HG03095 (cell line): ENCODE results near the gene SMIM3.
"Not testable (repeated sequence)": the region's sequence is repeated elsewhere in the genome, so short reads cannot be mapped to it uniquely, and the experiment has no call there.

ENCODE experiments used
- ATAC-seq: cut with Tn5 transposase; IDR thresholded peaks from one replicate; pipeline ENCODE4 v1.9.1; 2021; ENCODE audit warnings: moderate library complexity; ENCODE audit not compliant: unreplicated experiment

SMIM3 gene, protein sequence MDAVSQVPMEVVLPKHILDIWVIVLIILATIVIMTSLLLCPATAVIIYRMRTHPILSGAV

GRCh38 chr5:150778517-150779396, at the start of gene SMIM3:
Gene SMIM3 (plus strand): TSS chr5:150778757. CDS start chr5:150795441, 16,684 bp downstream.
- peak; percentile 27 for ATAC-seq

GRCh38 chr5:150729859-150730258, 48.7 kb upstream of the SMIM3 start:
- no peak for ATAC-seq

DNA sequence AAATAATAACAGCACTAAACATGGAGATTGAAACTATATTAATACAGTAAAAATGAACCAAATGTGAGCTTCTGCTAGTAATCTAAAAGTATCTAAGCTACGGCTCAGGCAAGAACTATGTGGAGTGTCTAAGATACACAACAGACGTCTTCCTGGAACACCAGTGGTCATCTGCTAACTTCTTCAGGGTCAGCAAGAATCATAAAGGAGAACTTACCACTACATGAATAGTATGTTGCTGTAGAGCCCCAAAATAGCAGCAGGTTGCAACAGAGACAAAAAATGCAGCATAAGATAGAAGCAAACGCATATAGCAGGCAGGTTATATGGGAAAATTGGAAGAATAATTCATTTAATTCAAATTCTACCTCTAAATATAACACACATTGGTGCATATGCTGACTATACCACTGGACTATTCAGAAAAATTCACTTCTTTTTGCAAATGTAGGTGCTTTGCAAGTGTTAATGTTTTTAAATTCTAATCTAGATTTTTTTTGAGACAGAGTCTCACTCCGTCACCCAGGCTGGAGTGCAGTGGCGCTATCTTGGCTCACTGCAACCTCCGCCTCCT, 46.8 kb upstream of the SMIM3 start:
- no peak for ATAC-seq

DNA sequence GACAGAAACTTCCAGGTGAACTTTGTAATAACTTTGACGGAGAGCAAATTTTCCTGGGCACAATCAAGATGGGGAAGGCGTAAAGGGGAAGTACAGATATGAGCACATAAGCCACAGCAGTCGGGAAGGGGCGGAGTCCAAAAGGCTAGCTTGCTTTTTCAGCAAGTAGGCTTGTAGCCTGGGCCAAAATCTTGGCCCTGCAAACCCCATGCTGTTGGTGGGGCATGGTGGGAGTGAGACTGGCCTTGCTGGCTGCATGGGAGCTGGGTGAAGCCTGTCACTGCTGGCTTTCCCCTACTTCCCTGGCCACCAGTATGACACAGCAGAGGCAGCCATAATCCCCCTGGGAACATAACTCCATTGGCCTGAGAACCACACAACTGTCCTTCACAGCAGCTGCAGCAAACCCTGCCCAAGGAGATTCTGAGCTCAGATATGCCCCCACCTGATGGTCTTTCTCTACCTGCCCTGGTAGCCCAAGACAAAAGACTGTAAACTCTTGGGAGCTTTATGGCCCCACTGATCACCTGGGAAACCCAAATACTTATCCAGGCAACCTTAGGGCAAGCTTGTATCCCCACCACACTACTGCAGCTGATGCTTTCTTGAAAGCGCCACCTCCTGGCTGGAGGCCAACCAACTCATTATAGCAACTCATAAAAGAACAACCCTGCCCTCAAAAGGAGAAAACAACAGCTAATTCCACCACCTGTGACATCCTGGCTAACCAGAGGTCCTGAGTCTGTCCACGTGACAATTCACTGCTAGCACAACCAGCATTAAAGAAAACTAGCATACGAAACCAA, 43.8 kb upstream of the SMIM3 start:
- ATAC-seq: peak; percentile 44

- no peak for ATAC-seq
These were observed 39.7 kb upstream of the SMIM3 start for GRCh38 chr5:150738862-150739261.

DNA sequence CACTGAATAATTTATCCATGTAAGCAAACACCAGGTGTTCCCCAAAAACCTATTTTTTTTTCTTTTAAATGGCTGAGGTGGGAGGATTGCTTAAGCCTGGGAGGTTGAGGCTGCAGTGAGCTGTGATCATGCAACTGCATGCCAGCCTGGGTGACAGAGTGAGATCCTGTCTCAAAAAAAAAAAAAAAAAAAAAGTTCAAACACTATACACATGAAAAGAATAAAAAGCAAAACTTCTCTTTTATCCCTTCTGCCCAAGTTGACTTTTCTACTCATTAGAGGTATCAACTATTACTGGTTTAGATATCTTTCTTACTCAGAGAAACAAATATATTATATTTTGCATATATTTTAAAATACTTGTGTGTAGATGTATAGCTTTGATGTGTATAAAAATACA, 37.6 kb upstream of the SMIM3 start:
- ATAC-seq: no peak

- not testable (repeated sequence) for ATAC-seq
These were observed 36.0 kb upstream of the SMIM3 start for GRCh38 chr5:150742455-150743141.

DNA sequence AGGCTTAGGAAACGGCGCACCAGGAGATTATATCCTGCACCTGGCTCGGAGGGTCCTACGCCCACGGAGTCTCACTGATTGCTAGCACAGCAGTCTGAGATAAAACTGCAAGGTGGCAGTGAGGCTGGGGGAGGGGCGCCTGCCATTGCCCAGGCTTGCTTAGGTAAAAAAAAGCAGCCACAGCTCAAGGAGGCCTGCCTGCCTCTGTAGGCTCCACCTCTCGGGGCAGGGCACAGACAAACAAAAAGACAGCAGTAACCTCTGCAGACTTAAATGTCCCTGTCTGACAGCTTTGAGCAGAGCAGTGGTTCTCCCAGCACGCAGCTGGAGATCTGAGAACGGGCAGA, 35.4 kb upstream of the SMIM3 start:
- ATAC-seq: not testable (repeated sequence)

GRCh38 chr5:150750469-150750868, 28.1 kb upstream of the SMIM3 start:
- no peak for ATAC-seq

GRCh38 chr5:150751096-150751891, 27.3 kb upstream of the SMIM3 start:
- ATAC-seq: no peak

DNA sequence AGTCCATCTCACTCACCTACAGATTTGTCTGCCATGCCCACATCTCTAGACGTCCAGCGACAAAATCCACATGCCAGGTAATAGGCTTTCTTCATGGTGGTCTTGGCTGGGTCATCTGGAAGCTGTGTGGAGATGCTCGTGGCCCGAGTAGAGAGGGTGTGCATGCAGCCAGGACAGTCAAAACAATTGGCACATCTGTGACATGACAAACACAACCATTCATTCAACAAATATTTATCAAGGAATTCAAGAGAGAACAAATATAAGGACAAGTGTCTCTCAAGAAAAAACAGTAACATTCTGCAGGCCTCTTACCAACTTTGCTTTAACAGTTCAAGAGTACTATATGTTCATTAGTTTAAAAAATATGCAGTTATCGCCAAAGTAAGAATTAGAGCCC, 25.1 kb upstream of the SMIM3 start:
- ATAC-seq: no peak

GRCh38 chr5:150753863-150754262, 24.7 kb upstream of the SMIM3 start:
- ATAC-seq: no peak

GRCh38 chr5:150757087-150757649, 21.4 kb upstream of the SMIM3 start:
- ATAC-seq: no peak

DNA sequence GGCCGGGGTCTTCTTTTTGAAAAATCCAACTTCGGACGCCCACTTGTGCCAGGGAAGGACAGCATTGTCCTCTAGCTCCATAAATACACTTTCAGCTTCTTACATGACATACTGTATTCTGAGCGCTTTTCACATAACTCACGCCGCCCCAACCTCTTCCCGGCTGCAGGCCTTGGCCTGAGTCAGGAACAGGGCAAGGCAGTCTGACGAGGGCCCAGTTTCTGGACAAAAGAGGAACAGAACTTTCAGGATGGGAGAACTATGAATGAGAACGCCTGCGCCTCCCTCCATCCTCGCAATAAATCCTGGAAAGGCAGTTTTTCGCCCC, 20.4 kb upstream of the SMIM3 start:
- peak; percentile 22 for ATAC-seq

DNA sequence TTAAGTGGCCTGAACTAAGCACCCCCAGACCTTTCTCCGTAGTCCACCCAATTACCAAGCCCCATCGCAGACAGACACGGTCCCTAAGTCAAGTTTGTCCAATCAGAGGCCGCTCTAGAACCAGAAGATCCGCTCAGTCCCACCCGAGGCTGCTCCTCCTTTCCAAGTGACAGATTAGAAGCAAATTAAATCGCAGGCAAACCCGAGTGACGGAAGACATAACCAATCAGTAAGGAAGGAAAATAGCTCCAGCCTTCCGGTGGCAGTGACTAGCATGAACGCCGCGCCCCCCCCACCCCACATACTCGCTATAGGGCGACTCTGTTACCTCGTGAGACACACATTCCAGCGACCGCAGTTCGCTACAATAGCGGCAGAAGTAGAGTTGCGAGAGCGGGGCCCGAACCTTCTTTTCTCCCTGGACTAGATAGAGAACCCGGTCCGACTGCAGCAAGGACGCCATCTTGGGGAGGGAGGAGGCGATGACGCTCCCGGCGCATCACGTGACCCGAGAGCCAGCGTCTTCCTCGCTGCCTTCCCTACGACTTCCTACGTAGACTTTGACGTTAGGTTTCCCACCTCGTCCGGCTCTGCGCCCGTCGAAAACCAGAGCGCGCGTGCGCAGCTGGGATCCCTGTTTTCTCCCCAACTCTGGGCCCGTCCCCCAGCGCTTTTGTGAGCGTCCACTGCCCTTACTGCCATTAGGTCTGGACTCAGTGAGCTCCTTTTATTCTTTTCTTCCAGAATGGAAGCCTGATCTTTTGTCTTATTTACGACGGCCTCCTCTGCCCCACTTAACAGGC, 19.8 kb upstream of the SMIM3 start, which contains the start of gene DCTN4:
Gene DCTN4, minus strand, starts transcription at position 487 of the 803 bp plus-strand sequence. Its CDS starts 24 bp downstream, at position 463.
- ATAC-seq: peak; percentile 97

GRCh38 chr5:150759334-150759583, 19.3 kb upstream of the SMIM3 start:
- no peak for ATAC-seq

DNA sequence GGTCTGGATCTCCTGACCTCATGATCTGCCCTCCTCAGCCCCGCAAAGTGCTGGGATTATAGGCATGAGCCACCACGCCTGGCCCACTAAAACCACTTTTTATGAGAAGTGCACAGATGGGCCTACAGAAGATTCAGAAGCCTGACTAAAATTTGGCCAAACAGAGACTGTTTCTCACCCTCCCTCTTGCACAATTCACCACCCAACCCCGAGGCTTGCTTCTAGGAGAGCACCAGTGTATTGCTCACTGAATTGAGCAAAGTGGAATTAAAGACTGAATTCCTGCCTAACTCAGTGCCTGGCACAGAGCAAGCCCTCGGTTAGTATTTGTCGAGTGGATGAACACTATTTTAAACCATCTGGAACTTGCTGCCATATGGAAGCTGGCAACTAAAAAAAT, 16.3 kb upstream of the SMIM3 start:
- ATAC-seq: no peak

DNA sequence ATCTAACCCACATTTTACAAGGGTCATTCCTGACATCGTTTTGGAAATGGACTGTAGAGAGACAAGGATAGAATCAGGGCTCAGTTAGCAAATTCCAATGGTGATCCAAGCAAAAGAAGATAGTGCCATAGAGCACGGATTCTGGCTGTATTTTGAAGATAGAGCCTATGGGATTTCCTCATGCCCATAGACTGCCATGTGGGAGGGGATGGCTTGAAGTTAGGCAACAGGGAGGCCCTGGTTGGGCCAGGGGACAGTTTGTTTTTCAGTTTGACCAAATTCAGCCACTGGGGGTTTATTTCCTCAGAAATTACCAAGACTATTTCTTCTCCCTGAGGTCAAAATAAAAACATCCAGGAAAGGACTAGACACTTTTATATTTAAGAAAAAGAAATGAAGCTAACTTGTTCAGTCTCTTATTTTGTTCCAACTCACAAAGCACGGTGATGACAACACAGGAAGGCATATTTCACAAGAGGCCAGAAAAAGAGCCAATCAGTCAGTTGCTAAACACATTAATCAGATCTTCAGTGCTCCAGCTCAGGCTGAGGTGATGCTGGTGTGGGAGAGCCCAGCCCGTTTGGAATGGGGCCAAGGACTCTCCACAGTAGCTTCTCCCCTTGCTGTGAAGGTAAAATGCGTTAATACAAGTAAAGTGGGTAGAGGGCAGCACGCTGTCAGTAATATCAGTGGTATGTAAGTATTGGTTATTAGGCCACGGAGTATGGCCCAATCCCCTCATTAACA, 15.4 kb upstream of the SMIM3 start:
- ATAC-seq: no peak

- no peak for ATAC-seq
These were observed 14.0 kb upstream of the SMIM3 start for GRCh38 chr5:150764530-150764929.
